Measurements from ENCODE around the gene LONP2.

Gene LONP2

GRCh38 chr16:48274476-48274875, 30.4 kb downstream of the LONP2 start:
- no peak for DNase-seq (ENCODE audit: low read depth)
- TF ChIP-seq CTCF (conservative IDR thresholded peaks at IDR 0.05; ENCODE audit: low read length), result no peak

GRCh38 chr16:48276102-48276501, 32.0 kb downstream of the LONP2 start:
- no peak overlapping the region for H3K4me3 ChIP-seq (ENCODE audit: low read length)
- no peak for TF ChIP-seq CTCF (conservative IDR thresholded peaks at IDR 0.05; ENCODE audit: low read length)
- no peak for DNase-seq (ENCODE audit: low read depth)

More at GRCh38 chr16:48274476-48274875, 30.4 kb downstream of the LONP2 start:
- no peak overlapping the region for H3K4me3 ChIP-seq (ENCODE audit: low read length)

- no peak for TF ChIP-seq CTCF (conservative IDR thresholded peaks at IDR 0.05; ENCODE audit: low read length)
- DNase-seq (ENCODE audit: low read depth), result no peak
- H3K4me3 ChIP-seq (ENCODE audit: low read length), result no peak overlapping the region
These were observed 33.1 kb downstream of the LONP2 start for GRCh38 chr16:48277158-48277557.

- no peak for TF ChIP-seq CTCF (conservative IDR thresholded peaks at IDR 0.05; ENCODE audit: low read length)
- no peak overlapping the region for H3K4me3 ChIP-seq (ENCODE audit: low read length)
- no peak for DNase-seq (ENCODE audit: low read depth)
These were observed 35.1 kb downstream of the LONP2 start for GRCh38 chr16:48279199-48279598.

GRCh38 chr16:48280546-48280945, 36.4 kb downstream of the LONP2 start:
- H3K4me3 ChIP-seq (ENCODE audit: low read length), result no peak overlapping the region
- DNase-seq (ENCODE audit: low read depth), result no peak
- no peak for TF ChIP-seq CTCF (conservative IDR thresholded peaks at IDR 0.05; ENCODE audit: low read length)

GRCh38 chr16:48282636-48283263, 38.6 kb downstream of the LONP2 start:
- no peak for DNase-seq (ENCODE audit: low read depth)

More at GRCh38 chr16:48282636-48283263, 38.6 kb downstream of the LONP2 start:
- no peak overlapping the region for H3K4me3 ChIP-seq (ENCODE audit: low read length)
- no peak for TF ChIP-seq CTCF (conservative IDR thresholded peaks at IDR 0.05; ENCODE audit: low read length)

All from AG10803 (cell line).